A549 (cell line): ENCODE results near the gene AP2A2.

Experiments used
- KDM1A ChIP-seq: fragments of 200-600 bp; sonication (generic); IDR thresholded peaks from 2 replicates; pipeline ENCODE4 v1.6.1; 2016; ENCODE audit warnings: low read depth, mild to moderate bottlenecking
- MAX ChIP-seq: IDR thresholded peaks from 2 replicates; pipeline ENCODE4 v1.6.1; 2012
- NR3C1 ChIP-seq: fragments of >200 bp; sonication (Bioruptor Twin); formaldehyde crosslinking; IDR thresholded peaks from 3 replicates; pipeline ENCODE4 v1.6.1; 2017
- POLR2A ChIP-seq: IDR thresholded peaks from 2 replicates; pipeline ENCODE4 v1.6.1; 2012; ENCODE audit warnings: mild to moderate bottlenecking, low read length
- RCOR1 ChIP-seq: fragments of 150-350 bp; IDR thresholded peaks from 2 replicates; pipeline ENCODE4 v1.6.1; 2014; ENCODE audit warnings: antibody characterized with exemption, low read length, low read depth
- SMC3 ChIP-seq: fragments of >200 bp; sonication (Bioruptor Twin); formaldehyde crosslinking; IDR thresholded peaks from 3 replicates; pipeline ENCODE4 v1.6.1; 2018; ENCODE audit warnings: inconsistent platforms
- TFCP2L1 ChIP-seq: fragments of 250-450 bp; sonication (Bioruptor Pico); IDR thresholded peaks from 2 replicates; pipeline ENCODE4 v1.5.0; 2021; ENCODE audit warnings: mild to moderate bottlenecking
- TP53 ChIP-seq: fragments of 250-450 bp; sonication (Bioruptor Pico); IDR thresholded peaks from 2 replicates; pipeline ENCODE4 v1.5.0; 2021; ENCODE audit warnings: mild to moderate bottlenecking, moderate library complexity
- ZSCAN20 ChIP-seq: fragments of 250-450 bp; sonication (Bioruptor Pico); IDR thresholded peaks from 2 replicates; pipeline ENCODE4 v1.8.0; 2022; ENCODE audit warnings: mild to moderate bottlenecking, moderate library complexity
- TF ChIP-seq, protein P1 (sequence below): fragments of >200 bp; sonication (Bioruptor Twin); formaldehyde crosslinking; IDR thresholded peaks from 3 replicates; pipeline ENCODE4 v1.5.1; 2016

- TF ChIP-seq, protein P1, sequence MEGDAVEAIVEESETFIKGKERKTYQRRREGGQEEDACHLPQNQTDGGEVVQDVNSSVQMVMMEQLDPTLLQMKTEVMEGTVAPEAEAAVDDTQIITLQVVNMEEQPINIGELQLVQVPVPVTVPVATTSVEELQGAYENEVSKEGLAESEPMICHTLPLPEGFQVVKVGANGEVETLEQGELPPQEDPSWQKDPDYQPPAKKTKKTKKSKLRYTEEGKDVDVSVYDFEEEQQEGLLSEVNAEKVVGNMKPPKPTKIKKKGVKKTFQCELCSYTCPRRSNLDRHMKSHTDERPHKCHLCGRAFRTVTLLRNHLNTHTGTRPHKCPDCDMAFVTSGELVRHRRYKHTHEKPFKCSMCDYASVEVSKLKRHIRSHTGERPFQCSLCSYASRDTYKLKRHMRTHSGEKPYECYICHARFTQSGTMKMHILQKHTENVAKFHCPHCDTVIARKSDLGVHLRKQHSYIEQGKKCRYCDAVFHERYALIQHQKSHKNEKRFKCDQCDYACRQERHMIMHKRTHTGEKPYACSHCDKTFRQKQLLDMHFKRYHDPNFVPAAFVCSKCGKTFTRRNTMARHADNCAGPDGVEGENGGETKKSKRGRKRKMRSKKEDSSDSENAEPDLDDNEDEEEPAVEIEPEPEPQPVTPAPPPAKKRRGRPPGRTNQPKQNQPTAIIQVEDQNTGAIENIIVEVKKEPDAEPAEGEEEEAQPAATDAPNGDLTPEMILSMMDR: peak; percentile 52
- no peak for TF ChIP-seq TFCP2L1 (CRISPR knock-in tag)
- TF ChIP-seq KDM1A: no peak
- TF ChIP-seq POLR2A: no peak
- no peak for TF ChIP-seq RCOR1
- no peak for TF ChIP-seq NR3C1
- peak; percentile 29; the same call in 1 of the 2 replicates for TF ChIP-seq MAX
- TF ChIP-seq TP53 (CRISPR knock-in tag): no peak
- peak; percentile 65 for TF ChIP-seq SMC3
- no peak for TF ChIP-seq ZSCAN20 (CRISPR knock-in tag)
Observed at GRCh38 chr11:975827-976226, 50.2 kb downstream of the AP2A2 start.
